Measurements from ENCODE around the gene IFITM10. TPM values are rescaled to one million over a fixed set of nuclear protein-coding genes. Genes with fewer than 3 reads are reported as not detected.

The IFITM10 gene
- polyA plus RNA-seq, 1 donor, result 0.81 TPM

DNA sequence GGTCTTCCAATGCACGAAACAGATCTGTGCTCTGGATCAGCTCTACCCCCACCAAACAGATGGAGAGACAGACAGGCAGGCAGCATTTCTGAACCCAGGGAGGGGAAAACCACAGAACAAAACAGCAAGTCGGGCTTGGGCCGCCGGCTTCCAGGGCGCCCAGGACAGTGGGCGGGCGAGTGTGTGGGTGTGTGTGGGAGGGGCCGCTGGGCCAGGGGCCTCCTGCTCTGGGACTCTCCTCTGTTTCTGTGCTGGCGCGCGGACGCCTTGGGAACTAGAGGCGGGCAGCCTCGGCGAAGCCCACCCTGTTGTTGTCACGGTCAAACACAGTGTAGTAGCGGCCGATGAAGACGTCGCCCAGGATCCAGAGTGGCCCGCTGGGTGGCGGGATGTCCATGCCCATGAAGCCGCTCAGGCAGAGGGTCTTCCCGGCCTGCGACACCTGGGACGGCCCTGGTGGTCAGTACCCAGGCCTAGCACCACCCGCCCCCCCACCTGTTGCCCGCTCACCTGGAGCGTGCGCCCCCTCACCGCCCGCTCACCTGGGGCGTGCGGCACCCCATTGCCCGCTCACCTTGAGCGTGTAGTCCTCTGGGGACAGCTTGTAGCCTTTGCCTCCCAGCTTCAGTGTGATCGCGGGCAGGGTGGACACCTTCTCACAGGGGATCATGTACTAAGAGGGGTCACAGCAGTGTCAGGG, 3.0 kb upstream of the IFITM10 start:
- DNase-seq (ENCODE audit: low read depth), result no peak

DNA sequence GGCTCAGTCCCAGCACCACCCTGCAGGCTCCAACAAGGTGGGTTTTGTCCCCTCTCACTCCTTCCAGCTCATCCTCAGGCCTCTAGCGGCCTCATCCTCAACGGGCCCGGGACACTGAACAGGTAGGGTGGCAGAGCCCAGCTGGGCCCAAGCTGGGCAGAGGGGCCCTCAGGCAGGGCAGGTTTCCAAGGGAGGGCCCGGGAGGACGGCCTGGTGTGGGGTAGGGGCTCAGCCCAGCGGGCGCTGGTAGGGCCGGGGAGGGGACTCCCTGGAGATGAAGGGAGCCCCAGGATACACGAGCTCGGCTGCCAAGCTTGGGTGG, 2.5 kb upstream of the IFITM10 start:
- no peak for DNase-seq (ENCODE audit: low read depth)

DNA sequence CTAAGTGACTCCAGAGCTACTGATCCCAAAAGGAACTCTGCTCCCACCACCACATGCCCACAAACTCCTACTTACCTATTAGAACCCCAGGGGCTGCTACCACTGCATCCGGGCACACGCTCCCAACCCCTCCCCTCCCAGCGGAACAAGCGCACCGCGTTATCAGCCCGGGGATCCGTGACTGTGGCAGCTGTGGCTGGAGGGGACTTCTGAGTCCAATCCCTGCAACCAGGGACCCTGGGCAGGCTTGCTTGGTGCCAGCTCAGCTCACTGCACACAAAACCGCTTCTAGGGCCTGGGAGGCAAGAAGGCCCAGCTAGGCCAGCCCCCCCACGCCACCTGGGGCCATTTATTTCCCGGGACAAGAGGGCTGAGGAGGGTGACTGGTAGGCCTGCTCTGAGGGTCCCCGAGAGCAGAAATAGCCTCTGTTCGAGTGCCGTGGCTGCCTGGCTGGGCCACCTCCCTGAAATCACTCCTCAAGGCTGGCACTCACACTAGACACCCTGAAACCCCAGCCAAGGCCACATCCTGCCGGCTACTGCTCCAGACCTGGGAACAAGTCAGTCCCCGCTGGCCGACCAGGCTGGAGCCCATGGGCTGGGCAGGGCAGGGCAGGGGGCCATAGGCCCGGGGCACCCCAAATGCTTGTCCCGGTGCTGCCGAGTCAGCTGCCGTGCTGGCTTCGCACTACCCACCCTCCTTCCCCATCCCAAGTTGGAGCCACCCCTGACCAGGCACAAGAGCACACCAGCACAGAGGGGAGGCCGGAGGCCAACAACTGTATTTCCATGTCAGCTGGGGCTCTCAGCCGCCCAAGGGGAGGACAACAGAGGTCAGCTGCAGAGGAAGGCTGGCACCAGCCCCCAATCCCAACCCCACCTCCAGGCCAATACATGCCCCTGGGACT, 1.9 kb upstream of the IFITM10 start:
- no peak for DNase-seq (ENCODE audit: low read depth)

DNA sequence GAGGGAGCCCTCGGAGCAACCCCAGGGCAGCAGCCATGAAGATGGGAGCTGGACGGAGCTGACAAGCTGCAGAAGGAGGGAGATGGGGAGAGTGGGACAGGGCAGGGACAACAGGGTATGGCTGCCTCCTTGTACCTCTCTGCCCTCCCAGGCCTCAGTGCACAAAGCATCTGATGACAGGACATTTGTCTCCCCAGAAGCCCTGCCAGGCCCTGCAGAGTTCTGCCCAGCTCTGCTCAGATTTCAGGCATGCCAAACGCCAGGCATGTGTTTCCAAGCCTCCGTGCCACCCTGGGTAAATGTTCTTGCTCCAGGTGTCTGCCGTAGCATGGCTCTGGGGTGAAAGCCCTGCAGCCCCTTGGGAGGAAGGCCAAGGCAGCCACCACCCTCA, 1.1 kb upstream of the IFITM10 start:
- no peak for DNase-seq (ENCODE audit: low read depth)

DNA sequence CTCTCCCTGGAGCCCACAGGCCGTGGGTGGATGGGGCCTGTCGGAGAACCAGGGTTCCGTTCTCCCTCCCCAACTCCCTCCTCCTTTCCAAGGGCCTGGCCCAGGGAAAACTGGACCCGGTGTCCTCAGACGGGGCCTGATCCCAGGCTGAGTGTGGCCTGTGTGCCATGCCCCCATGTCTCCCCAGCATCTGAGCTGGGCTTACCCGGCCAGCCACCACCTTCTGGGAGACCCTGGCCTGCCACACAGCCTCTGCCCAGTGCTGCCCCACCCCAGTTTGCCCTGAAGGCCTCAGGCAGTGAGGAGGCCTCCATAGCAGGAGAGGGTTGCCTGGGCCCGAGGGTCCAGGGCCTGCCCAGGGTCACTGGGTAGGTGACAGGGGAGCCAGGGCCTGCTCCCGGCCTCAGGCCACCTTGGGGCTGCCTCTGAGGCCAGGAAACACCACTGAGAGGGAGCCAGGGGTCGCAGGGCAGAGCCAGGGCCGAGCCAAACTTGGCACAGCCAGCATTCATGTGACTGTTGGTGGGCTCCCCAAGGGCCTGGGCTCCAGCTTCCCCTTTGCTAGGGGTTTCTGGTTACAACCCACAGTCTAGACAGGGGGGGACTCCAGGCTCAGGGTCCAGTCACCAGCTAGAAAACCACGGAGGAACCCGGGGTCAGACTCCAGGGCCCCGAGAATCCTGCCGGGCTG, 590 bp upstream of the IFITM10 start:
- DNase-seq (ENCODE audit: low read depth), result no peak

DNA sequence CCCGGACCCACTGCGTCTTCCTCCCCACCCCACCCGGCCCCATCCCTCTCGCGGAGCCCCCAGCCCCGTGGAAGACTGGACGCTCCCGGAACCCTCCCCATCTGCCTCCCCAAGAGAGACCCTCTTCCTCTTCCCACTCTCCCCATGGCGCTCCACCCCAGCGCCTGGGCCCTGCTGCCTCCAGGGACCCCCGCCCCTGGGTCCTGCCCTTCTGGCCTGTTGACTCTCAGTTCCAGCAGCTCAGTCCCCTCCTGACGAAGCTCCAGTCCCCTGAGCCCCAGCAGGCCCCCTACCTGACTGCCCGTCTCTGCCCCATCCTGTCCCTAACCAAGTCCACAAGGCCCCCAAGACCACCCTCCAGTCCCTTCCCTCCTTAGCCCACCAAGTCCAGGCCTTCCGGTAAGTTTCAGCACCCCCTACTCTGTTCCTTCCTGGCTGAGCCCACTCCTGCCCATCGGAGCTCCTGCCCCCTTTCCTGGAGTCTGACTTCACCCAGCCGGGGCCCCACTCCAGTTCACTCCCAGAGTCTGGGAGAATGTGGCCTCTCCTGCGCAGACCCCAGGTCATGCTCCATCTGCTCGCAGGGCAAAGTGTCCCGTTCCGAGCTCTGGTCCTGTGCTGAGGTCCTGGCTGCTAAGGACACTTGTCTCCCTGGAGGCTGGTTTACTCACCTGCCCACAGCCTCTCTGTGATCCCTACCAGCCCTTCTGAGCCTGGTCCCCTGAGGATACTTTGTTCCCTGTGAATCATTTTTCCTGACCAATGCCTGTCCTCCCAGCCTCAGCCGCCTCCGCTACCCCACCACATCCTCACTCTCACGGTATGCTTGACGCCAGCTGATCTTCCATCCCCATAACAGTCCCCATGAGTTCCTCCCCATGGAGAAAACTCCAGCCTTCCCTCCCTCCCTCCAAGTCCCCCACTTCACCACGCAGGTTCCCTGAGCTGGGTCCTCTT, 722 bp downstream of the IFITM10 start:
- DNase-seq (ENCODE audit: low read depth), result no peak

DNA sequence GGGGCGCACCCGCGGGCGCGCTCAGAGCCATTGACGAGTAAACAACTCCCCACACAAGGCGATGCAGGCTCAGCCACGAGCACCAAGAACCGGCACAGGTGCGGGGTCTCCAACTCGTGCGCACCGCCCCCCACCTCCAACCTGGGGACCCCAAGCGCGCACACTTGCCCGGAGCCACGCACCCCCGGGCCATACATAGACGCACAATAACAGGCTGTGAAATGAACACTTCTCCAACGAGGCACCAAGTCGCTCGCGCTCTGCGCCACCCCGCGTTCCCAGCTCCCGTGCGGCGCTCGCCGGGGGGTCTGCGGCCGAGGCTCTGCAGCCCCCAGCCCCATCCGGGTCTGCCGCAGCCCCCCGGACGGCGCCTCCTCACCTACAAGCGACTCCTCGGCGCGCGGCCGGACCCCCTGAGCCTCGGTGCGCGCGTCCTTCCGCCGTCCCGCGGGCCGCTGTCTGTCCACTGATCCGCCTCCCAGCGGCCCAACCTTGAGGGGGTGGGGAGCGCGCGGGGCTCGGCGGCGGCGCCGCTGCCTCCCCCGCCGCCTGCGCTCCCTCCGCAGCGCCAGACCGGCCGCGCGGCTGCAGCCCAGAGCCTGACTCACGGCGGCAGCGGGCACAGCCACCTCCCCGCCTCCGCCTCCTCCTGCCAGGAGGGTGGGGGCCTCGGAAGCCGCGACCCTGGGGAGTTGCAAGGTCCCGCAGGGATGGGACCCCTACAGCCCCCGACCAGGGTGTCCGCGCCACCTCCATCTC, 1.6 kb downstream of the IFITM10 start:
- no peak for DNase-seq (ENCODE audit: low read depth)

DNA sequence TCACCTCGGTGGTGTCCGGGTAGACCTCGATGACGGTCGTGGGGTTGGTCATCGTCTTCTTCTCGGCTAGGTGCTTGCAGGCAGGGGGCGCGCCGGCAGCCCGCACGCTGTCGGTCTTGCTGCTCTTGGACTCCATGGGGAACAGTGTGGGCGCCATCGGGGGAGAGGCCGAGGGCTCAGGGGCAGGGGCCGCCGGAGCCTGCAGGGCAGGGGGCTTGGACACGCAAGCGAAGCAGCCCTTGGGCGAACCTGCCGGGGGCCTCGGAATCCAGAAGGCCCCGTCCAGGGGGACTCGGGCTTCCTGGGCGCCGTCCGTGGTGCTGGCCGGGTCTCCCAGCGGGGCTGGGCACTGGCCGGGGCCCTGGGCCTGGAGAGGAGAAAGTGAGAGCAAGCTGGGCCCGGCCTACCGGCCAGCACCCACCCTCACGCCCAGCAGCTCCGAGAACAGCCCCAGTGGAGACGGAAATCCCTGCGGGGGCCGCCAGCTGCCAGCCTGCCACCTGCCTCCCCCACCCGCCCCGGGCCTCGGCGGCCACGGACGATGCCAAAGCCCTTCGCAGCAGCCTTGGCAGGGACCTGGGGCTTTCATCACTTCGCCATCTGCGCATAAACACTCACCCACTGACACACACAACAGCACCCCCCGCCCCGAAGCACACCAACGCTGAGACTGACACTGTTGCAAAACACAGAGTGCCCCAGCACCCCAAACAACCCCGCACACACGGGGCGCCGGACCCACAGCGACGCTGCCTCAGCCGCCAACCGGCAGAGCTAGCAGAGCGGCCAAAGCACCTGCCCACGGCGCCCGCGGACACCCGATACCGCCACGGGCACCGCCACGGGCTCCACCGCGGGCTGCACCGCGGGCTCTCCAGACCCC, 2.4 kb downstream of the IFITM10 start:
- DNase-seq (ENCODE audit: low read depth), result no peak

DNA sequence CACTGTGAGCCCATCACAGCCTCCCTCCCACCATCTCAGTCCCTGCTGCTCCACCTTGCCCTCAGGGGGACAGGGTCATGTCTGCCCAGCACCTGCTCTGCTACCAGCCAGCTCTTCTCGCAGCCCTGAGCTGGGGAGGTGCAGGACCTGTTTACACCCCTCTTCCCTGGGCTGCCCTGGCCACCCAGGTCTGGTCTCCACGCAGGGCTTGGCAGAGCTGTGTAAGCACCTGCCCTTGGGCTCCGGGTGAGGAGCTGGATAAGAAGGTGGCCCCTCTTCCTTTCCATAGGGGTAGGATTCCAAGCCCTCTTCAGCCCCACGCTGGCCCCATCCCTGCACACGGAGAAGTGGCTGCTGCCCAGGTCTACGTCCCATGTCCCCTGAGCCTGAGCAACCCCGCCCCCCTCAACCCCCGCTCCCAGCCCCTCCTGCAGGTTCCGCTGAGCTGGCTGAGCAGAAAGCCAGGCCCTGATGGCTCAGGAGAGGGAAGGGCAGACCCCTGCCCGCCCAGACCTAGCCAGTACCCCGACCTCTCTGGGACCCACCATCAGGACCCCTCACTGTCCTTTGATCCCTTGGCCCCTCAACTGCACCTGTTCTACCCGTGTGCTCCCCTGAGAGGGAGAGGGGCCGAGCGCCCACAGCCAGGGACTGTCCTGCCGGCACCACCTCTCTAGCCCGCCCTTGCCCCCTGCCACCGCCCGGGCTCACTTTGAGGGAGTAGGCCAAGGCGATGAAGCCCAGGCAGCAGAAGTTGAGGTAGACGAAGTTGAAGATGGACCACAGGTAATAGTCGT, 3.2 kb downstream of the IFITM10 start:
- DNase-seq (ENCODE audit: low read depth), result no peak

DNA sequence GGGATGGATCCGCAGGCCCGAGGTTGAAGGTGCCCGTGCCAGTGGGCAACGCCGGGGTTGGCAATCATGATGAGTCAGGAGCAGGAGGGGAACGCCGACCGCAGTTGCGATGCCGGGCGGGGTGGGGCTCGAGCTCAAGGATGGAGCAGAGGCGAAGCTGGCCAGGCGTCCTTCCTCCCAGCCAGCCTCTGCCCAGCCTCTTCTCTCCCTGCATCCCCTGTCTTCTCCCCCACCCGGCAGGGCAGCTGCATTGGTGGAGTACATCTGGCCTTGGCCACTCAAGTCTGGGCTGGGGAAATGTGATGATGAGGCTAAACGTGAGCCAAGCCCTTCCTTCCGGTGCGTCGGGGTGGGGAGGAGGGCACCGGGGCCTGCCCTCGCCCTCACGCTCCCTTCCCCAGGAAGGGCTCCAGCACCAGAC, 3.9 kb downstream of the IFITM10 start:
- DNase-seq (ENCODE audit: low read depth), result no peak

DNA sequence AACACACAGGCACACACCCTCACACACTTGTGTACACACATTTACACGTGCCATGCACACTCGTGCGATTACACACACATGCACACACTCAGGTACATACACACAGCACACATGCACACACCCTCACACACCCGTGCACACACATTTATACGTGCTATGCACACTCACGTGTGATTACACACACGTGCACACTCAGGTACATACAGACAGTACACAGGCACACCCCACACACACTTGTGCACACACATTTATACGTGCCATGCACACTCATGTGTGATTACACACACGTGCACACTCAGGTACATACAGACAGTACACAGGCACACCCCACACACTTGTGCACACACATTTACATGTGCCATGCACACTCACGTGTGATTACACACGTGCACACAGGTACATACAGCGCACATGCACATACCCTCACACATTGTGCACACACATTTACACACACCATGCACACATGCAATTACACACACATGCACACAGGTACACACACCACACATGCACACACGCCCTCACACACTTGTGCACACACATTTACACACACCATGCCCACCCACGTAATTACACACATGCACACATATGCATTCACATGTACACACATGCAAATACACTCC, 4.6 kb downstream of the IFITM10 start:
- DNase-seq (ENCODE audit: low read depth), result no peak

DNA sequence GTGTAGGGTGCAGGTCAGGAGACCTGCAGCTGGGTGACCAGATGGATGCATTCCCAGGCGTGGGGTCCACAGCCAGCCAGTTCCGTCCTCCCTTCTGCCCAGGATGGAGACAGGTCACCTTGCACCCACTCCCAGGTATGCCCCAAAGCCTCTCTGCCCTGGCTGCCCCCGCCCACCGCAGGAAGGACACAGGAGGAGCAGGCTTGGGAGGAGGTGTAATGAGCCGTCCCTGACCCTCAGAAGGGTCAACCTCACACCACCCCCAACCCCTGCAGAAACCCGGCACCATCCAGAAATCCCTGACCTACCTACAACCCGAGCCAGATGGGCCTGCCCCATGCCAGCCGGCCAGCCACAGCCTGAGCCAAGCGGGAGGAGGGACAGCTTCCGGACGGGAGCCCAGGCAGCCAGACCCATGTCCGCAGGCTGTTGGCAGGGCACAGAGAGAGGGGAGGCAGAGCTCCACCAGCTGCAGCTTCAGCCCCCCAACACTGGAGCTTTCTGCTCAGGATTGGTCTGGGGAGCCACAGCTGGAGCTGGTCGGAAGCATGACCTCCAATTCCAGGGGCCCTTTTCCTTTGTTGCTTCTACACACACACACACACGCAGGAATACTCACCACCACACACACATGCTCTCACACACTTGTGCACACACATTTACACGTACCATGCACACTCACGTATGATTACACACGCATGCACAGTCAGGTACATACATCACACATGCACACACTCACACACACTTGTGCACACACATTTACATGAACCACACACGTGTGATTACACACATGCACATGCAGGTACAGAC, 5.3 kb downstream of the IFITM10 start:
- DNase-seq (ENCODE audit: low read depth), result no peak

DNA sequence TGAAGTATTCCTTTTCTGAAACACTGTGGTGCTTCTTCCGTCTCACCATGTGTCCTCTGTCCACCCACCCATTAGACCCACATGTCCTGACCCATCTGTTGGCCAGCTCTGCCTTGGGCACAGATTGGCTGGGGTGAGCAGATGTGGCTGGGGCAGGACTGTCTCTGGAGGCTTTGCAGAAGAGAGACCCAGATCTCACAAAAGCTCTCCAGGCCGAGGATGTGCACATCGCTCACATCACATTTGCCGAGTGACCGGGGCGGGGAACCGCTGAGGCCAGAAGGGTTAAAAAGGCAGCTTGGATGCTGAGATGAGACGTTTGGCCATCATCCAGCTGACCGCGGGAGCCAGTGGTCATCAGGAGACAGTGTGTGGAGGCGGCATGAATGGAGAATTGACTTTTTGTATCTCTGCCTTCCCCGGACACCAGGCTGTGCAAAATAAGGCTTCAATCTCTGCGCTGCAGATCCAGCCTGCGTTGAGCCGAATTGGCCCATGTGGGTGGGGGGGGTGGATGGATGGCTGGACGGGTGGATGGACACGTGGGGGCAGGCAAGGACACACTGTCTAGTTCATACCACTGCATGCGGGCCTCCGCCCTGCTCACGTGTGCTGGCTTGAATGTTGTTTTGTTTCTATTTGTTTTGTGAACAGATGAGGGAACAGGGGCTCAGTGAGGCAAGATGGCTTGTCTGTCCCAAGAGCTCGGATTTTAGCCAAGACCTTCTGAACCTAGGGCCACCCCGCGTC, 6.1 kb downstream of the IFITM10 start:
- DNase-seq (ENCODE audit: low read depth), result no peak

DNA sequence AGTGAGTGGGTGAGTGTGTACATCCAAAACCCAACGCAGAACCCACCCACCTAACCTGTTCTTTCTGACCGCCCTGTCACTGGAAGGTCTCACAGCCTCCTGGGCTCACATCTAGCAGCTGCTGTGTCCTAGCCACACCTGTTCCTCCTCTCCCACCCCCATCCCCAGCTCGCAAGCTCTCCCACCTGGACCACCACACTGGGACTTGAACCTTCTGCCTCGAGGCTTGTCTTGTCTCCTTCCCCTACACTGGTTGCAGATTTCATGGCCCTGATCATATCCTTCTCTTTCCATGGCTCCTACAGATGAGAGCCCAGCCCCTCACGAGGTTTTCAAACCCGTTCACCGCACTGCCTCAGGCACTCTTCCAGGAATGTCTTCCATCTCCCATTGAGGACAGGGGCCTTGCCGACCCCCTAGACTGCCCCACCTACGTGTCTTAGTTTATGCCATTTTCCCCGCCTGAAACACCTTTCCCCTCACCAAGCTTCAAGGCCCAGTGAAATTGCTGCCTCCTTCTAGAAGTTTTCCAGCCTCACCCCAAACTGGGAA, 6.7 kb downstream of the IFITM10 start:
- no peak for DNase-seq (ENCODE audit: low read depth)

DNA sequence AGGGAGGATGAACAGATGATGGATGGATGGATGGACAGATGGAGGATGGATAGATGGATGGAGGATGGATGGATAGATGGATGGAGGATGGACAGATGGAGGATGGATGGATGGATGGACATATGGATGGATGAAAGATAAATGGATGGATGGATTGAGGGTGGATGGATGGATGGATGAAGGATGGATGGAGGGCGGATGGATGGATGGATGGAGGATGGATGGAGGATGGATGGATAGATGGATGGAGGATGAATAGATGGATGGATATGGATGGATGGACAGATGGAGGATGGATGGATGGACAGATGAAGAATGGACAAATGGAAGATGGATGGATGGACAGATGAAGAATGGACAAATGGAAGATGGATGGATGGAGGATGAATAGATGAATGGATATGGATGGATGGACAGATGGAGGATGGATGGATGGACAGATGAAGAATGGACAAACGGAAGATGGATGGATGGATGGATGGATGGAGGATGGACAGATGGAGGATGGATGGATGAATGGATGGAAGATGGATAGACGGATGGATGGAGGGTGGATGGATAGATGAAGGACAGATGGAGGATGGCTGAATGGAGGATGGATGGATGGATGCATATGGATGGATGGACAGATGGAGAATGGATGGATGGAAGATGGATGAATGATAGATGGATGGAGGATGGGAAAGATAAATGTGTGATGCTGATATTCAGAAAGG, 7.4 kb downstream of the IFITM10 start:
- DNase-seq (ENCODE audit: low read depth), result no peak

DNA sequence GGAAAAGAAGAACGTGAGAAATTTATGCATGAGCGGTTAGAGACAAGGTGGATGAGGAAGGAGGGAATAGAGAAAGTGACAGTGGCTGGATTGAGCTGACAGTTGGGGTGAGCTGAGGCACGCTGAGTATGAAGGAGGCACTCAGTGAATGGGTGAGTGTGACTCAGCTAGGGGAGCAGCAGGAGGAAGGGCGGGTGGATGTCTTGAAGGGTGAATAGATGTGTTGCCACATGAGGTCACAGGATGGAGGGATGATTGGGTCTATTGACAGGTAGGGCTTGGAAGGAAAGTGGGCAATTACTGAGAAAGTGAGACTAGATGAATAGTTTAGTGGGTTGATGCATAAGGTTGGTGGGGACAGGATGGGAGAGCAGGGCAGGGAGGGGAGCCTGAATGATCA, 8.0 kb downstream of the IFITM10 start:
- no peak for DNase-seq (ENCODE audit: low read depth)
